Stimulated activated CD4-positive, alpha-beta T cell treated with anti-CD3 and anti-CD28 coated beads, Interleukin-4, amount 100 ng/mL, for 4 hours (primary cell): ENCODE data around the gene NKIRAS1.
"Not testable (repeated sequence)": the region's sequence is repeated elsewhere in the genome, so short reads cannot be mapped to it uniquely, and the experiment has no call there.

Experiments used
- DNase-seq, 2 experiments: peaks; one replicate each; pipeline ENCODE4 v3.0.0-alpha.2; 2020

The NKIRAS1 gene

DNA sequence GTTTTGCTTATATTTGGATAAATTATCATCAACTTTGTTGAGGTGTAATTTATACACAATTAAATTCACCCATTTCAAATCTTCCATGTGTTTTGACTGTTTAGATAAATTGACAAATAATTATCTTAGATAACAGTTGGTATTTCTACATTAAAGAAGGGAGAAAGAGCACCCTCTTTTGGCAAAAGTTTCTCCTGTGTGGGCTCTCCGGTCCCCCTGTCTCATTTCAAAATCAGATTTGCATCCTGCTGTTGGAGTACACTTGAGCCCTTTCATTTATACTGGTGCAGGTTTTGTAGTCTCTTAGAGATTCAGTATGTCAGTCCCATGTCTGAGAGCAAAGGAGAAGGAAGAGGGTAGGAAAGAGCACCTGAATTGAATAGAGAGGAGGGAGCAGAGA, 49.4 kb downstream of the NKIRAS1 start:
- DNase-seq: no peak

DNA sequence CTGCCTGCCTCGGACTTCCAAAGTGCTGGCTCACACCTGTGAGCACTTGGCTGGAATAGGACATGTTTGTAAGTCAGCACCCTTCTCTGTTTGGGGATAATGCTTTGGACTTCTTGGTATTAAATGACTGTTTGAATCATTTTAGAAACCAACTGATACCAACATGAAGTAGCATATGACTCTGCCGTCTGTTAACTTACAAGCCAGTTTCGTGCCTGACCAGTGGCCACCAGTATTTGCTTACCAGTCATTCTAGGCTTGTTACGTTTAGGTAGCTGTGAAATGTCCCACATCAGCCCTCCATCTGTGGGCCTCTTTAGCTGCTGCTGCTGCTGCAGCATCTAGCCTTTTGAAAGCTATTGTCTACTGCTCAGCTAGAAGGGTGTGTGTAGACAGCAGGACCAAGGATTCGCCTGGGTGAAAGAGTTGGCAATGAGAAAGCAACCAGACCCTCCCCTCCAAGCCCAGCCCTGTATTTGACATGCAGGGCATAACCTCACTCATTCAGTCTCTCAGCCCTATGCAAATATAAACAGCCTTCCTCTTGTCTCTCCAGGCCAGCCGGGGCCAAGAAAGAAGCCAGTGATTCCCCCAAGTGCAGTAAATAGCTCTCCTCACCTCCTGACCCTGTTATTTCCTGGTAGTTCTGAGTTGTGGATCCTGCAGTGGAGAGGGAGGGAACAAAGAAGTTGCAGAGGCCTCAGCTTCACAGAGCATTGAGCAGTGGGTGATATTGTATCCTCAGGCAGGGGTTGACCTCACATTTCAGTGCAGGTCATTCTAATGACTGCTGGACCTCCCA, 51.0 kb downstream of the NKIRAS1 start:
- DNase-seq: no peak

DNA sequence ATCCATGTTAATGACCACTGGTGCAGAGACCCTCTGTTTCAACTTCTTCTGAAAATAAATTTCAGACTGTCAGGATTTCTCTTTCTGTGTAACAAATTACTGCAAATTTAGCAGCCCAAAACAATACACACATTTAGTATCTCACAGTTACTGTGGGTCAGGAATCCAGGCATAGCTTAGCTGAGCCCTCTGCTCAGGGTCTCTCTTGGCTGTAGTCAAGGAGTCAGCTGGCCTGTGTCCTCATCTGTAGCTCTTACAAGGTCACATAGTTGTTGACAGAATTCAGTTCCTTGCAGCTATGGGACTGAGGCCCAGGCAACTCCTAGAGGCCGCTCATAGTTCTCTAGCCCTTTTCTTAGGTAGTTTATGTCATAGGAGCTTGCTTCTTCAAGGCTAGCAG, 51.9 kb downstream of the NKIRAS1 start:
- DNase-seq: no peak

DNA sequence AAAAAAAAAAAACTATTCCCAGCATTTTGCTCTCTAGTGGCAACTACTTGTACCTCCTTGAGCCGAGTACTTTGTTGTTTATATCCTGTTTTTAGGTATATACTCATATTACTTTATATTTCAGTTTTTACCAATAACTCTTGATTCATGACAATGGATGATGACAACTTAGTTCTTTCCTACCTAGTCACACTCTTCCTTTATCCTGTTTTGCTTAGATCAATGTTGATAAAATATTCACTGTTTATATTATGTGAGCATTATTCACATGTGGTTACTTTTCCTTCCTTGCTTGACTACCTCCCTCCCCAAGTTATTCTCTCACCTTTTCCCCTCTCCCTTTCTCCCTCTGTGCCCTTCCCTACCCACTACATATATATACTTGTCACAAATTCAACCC, 53.7 kb downstream of the NKIRAS1 start:
- no peak for DNase-seq

DNA sequence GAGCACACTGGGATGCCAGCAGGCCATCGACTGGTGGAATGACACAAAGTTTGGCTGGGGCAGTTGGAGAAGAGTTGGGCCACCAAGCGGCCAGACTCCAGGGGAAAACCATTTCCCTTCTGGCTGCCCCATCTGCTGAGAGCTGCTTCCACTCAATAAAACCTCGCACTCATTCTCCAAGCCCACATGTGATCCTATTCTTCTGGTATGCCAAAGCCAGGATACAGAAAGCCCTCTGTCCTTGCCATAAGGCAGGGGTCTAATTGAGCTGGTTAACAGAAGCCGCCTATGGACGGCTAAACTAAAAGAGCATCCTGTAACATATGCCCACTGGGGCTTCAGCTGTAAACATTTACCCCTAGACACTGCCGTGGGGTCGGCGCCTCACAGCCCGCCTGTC, 55.1 kb downstream of the NKIRAS1 start:
- no peak for DNase-seq

DNA sequence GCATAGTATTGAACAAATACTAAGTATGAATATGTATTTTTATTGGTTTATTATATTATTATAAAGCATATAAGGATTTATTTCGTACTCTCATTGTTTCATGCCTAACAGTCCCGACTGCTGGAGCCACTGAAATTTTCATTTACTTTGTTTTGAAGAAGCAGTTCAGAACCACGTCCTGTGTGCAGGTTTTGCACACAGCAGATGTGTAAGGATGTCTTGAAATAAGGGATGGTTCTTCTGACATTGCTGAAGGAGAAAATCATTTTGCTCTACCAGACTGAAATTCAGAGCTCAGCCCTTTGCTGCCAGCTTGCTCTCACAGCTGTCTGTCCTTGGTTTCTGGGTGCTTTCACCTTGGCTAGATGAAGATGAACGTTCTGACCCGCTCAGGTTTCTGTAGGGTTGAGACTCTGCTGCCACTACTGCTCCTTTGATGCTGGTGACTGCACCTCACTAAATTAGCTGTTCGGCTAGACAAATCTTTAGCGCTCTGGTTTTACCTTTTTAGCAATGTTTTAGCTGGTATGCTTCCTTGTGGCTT, 56.9 kb downstream of the NKIRAS1 start:
- DNase-seq: no peak

DNA sequence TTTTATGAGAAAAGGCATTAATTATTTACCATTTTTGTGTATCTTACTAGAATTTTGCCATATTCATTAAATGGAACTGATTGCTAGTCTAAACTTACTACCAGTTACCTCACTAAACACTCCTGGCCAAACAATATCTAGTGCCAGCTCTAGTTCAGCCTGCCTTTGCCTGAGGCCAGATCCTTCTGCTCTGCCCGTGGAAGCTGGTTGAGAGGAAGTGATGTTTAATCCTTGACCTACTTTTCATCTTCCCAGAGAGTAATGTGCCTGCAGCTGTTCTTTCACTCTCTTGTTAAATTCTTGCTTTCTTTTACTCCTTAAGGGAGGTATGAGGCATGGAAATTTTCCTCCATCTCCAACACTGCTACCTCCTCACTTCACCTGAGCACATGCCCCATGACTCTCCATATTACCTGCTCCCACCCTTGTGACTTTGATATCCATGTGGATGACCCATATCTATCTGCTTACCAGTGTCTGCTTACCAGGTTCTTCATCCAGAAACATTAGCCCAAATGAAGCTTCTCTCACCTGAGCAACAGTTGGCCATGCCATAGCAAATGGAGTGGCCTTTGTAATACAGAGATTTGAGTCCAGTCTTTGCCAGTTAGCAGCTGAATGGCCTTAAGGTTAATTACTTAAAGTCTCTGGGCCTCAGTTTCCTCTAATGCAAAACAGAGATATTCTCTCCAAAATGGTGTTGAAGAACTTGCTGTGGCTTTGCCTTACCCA, 57.6 kb downstream of the NKIRAS1 start:
- DNase-seq: no peak

DNA sequence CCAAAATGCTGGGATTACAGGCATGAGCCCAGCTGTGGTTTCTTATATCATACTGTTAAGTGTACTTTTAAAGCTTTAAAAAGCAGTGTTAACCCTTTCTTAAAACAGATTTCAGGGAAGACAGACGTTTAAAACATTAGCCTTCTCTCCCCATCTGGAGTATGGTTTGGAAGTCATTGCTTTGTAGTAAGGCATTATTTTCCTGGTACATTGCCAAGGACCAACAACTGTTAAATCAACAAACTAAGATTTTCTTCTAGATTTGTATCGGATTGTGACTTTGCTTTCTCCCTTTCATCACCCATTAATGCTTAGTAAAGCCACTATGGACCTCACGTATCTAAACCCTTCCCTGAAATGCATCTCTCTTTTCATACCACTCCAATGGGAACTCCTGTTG, 60.5 kb downstream of the NKIRAS1 start:
- DNase-seq: no peak

DNA sequence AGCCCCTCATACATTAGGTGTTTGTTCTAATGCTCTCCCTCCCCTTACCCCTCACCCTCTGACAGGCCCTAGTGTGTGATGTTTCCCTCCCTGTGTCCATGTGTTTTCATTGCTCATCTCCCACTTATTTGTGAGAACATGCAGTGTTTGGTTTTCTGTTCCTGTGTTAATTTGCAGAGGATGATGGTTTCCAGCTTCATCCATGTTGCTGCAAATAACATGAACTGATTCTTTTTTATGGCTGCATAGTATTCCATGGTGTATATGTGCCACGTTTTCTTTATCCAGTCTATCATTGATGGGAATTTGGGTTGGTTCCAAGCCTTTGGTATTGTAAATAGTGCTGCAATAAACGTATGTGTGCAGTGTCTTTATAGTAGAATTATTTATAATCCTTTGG, 67.3 kb downstream of the NKIRAS1 start:
- DNase-seq: not testable (repeated sequence)

DNA sequence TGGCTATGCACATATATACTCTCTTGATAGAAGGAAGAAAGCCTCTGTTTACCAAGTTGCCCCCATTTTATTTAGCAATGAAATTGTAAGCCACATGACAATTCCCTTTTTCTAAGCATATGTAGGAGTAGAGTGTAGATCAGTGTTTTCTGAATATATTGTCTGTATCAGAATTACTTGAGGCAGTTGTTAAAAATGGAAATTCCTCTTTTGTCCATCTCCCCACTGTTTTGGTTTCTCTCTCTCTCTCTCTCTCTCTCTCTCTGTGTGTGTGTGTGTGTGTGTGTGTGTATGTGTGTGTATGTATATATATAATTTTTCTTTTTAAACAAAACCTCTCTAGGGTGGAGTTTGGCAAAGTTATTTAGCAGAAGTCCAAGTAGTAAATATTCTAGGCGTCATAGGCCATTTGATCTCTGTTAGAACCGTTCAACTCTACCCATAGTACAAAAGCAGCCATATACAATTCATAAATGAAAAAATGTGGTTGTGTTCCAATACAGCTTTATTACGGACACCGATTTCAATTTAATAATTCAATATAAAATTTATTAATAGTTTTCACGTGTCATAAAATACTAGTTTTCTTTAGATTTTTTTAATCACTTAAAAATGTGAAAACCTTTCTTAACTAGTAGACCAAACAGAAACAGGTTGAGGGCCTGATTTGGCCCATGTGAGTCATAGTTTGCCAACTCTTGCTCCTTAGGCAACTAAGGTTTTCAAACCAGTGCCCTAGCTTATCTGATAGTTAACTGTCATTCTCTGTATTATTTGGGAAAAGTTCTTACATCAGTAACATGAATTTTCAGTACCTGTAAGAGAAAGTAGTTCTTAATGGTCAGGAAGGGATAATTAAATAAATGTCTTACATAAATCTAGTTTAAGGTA, 71.2 kb downstream of the NKIRAS1 start:
- no peak for DNase-seq

DNA sequence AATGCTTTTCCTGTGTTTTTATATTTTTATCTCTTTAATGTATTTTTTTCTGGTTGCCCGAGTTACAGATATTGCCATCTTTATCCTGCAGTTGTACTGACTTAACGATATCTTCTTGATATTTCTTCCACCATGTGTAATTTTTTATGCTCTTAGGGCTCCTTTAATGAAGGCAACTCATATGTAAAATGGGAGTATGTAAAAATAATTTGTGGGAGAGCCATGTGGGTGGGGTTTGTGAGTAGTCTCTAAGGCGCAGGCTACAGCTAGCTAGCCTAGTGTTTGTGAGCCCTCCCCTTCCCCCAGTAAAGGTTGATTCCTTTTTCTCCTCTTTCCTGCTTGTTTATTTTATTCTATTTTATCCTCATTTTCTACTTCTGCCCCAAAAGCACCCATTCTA, 72.9 kb downstream of the NKIRAS1 start:
- no peak for DNase-seq
